Measurements from ENCODE around the gene RNF151.

The RNF151 gene

DNA sequence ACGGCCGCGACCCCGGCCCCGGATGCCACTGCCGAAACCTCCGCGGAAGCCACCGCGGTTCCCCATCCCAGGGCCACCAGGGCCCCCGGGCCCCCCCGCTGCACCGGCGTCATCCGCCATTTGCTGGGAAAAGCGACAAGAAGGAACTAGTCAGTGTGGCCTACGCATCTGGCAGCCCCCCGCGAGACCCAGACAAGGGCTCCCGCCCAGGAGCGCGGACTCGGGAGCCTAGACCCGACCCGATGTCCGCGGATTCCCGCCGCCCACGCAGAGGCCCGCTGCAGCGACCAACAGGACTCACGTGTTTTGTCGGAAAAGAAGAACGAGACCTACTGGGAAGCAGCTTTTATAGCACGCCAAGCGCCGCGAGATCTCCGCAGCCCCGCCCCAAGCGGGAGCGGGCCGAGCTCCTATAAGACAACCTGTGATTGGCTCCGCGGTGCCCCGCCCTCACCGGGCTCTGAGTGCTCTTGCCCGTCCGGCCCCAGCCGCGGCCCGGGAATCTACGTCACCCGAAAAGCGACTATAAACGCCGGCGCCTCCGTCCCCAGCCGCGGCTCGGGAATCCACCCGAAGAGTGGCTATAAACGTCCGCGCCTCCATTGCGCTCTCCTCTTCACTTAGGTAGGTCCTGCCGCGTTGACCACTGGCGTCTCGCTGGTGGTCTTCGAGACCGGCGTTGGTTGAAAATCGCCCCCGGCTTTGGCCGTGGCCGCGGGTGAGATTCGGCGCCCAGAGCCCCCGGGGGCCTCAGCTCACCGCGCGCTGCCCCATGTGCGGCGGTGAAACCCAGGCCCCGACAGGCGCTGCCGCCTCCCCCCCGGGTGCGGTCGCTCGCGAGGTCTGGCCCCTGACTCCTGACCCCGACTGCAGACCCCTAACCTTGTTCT lies 1.9 kb upstream of the RNF151 start, which contains the start of gene RPS2:
Gene RPS2, minus strand, starts transcription at position 321 of the 890 bp plus-strand sequence. Its CDS starts 201 bp downstream, at position 120.
- ChIA-PET POLR2A (interaction anchor here (0.5 to 2.3 kb wide), 22 partner anchors 8 to 811 kb away, joined by 3 to 11 read pairs (median 4); partner anchors contain the start of genes FAHD1, GFER, HAGH and JPT2), CTCF (interaction anchor here (0.8 to 0.9 kb wide), 2 partner anchors 10 to 24 kb away, joined by 3 read pairs; partner anchors contain the start of gene RPL3L)
- Histone ChIP-seq H3K4me3 (ENCODE audit: control insufficient read depth in 1 of 7, extremely low read depth in 1 of 7, insufficient read depth in 4 of 7, low read depth in 2 of 7, low read length in 6 of 7) (peak within 1 kb of the TSS; percentile 62 to 96 (median 89)), H3K4me1 (ENCODE audit: control extremely low read depth in 1 of 4, control insufficient read depth in 4 of 4, insufficient read depth in 4 of 4, low read length in 3 of 4) (peaks cover 0 to 47% (median 41%) of the 10 kb centered on the region in 4 experiments), H3K27me3 (replicated peaks in 2 of 5; ENCODE audit: control insufficient read depth in 4 of 5, insufficient read depth in 5 of 5, low read length in 4 of 5) (no peaks in the 10 kb centered on the region), H3K27ac (ENCODE audit: insufficient read depth in 1 of 2, low read depth in 1 of 2, low read length in 2 of 2, poor library complexity in 1 of 2, severe bottlenecking in 2 of 2) (peak within 1 kb of the TSS; percentile 95 to 98), H3K36me3 (ENCODE audit: control insufficient read depth in 4 of 4, insufficient read depth in 4 of 4, low read length in 3 of 4) (peaks cover 0 to 33% (median 23%) of the 10 kb centered on the region in 4 experiments), H3K9me3 (ENCODE audit: control extremely low read depth in 1 of 5, control insufficient read depth in 4 of 5, insufficient read depth in 2 of 5, low read depth in 1 of 5, low read length in 4 of 5) (no peaks in the 10 kb centered on the region)
- DNase-seq: peak; percentile 98 to 99 (median 99)
- WGBS (ENCODE audit: insufficient coverage): 0% methylated on average over 86 of the region's 97 CpGs

DNA sequence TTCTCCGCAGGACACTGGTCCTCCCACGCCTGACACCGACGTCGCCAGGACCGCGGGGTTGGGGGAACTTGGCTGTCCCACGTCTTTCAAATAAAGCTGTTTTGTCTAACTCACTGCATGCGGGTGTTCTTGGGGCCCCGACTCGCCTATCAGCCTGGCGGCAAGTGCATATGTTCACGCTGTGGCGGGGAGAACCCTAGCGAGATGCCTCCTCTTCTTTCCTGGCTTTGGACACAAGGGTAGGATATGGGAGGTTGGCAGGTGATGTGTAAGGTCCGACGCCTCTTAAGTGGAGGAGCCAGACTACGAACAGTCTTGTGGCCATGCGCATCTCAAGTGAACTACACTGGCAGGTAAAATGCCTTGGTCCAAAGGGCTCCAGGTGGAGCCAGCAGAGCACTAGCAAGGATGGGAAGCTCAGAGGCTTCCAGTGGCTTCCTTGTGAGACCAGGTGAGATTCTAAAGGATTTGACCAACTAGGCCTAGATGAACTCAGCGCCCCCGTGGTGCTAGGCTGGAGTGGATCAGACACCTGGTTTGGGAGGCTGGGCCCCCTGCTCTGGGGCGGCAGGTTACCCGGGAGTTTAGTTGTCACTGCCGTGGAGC lies 1.2 kb upstream of the RNF151 start:
- DNase-seq: no peak
- peaks cover 0 to 41% (median 34%) of the 10 kb centered on the region in 4 experiments for H3K4me1 ChIP-seq (ENCODE audit: control extremely low read depth in 1 of 4, control insufficient read depth in 4 of 4, insufficient read depth in 4 of 4, low read length in 3 of 4)
- H3K9me3 ChIP-seq (ENCODE audit: control extremely low read depth in 1 of 5, control insufficient read depth in 4 of 5, insufficient read depth in 2 of 5, low read depth in 1 of 5, low read length in 4 of 5): no peaks in the 10 kb centered on the region
- peak overlapping the region; percentile 95 to 98 for H3K27ac ChIP-seq (ENCODE audit: insufficient read depth in 1 of 2, low read depth in 1 of 2, low read length in 2 of 2, poor library complexity in 1 of 2, severe bottlenecking in 2 of 2)
- no peaks in the 10 kb centered on the region for H3K27me3 ChIP-seq (replicated peaks in 2 of 5; ENCODE audit: control insufficient read depth in 4 of 5, insufficient read depth in 5 of 5, low read length in 4 of 5)
- H3K4me3 ChIP-seq (ENCODE audit: control insufficient read depth in 1 of 7, extremely low read depth in 1 of 7, insufficient read depth in 4 of 7, low read depth in 2 of 7, low read length in 6 of 7): peak overlapping the region; percentile 62 to 96 (median 89)
- CTCF ChIA-PET: interaction anchor here (1.0 to 1.1 kb wide), 3 partner anchors 9 to 78 kb away, joined by 3 read pairs; no protein-coding TSS in a partner anchor
- POLR2A ChIA-PET: interaction anchor here (0.6 to 2.3 kb wide), 12 partner anchors 9 to 239 kb away, joined by 3 to 11 read pairs (median 4); partner anchors contain the start of genes GFER, MSRB1 and ZNF598
- H3K36me3 ChIP-seq (ENCODE audit: control insufficient read depth in 4 of 4, insufficient read depth in 4 of 4, low read length in 3 of 4): peaks cover 0 to 33% (median 23%) of the 10 kb centered on the region in 4 experiments
- WGBS (ENCODE audit: insufficient coverage): 27% methylated on average over 22 of the region's 24 CpGs

DNA sequence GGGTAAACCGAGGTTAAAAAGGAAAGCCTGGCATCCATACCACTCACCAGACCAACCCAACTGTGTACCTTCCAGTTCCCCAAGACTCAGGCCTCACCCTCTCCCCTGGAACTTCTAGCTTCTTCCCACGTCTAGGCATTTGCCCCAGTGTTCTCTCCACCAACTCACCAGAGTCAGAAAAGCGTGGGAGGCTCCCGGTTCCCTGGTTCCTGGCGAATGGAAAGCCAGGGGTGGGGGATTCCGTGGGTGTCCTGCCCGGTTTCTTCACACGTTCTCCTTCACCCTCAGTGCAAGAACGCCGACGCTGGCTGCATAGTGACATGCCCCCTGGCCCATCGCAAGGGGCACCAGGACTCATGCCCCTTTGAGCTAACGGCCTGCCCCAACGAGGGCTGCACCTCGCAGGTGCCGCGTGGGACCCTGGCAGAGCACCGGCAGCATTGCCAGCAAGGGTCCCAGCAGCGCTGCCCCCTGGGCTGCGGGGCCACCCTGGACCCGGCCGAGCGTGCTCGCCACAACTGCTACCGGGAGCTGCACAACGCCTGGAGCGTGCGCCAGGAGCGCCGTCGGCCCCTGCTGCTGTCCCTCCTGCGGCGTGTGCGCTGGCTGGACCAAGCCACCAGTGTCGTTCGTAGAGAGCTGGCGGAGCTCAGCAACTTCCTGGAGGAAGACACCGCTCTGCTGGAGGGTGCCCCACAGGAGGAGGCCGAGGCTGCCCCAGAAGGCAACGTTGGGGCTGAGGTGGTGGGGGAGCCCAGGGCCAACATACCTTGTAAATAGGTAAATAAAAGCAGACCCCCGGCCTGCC lies 1.7 kb downstream of the RNF151 start:
- ChIA-PET CTCF (interaction anchor here (0.5 to 1.2 kb wide), 2 partner anchors 20 to 38 kb away, joined by 3 read pairs; no protein-coding TSS in a partner anchor), POLR2A (no interaction called here)
- Histone ChIP-seq H3K27me3 (replicated peaks in 2 of 5; ENCODE audit: control insufficient read depth in 4 of 5, insufficient read depth in 5 of 5, low read length in 4 of 5) (no peaks in the 10 kb centered on the region), H3K27ac (ENCODE audit: insufficient read depth in 1 of 2, low read depth in 1 of 2, low read length in 2 of 2, poor library complexity in 1 of 2, severe bottlenecking in 2 of 2) (no peak overlapping the region), H3K4me1 (ENCODE audit: control extremely low read depth in 1 of 4, control insufficient read depth in 4 of 4, insufficient read depth in 4 of 4, low read length in 3 of 4) (peaks cover 0 to 39% (median 37%) of the 10 kb centered on the region in 4 experiments), H3K36me3 (ENCODE audit: control insufficient read depth in 4 of 4, insufficient read depth in 4 of 4, low read length in 3 of 4) (peaks cover 0 to 8% (median 3%) of the 10 kb centered on the region in 4 experiments), H3K9me3 (ENCODE audit: control extremely low read depth in 1 of 5, control insufficient read depth in 4 of 5, insufficient read depth in 2 of 5, low read depth in 1 of 5, low read length in 4 of 5) (no peaks in the 10 kb centered on the region), H3K4me3 (ENCODE audit: control insufficient read depth in 1 of 7, extremely low read depth in 1 of 7, insufficient read depth in 4 of 7, low read depth in 2 of 7, low read length in 6 of 7) (no peak overlapping the region)
- WGBS (ENCODE audit: insufficient coverage): 92% methylated on average over 39 of the region's 41 CpGs
- DNase-seq: no peak

DNA sequence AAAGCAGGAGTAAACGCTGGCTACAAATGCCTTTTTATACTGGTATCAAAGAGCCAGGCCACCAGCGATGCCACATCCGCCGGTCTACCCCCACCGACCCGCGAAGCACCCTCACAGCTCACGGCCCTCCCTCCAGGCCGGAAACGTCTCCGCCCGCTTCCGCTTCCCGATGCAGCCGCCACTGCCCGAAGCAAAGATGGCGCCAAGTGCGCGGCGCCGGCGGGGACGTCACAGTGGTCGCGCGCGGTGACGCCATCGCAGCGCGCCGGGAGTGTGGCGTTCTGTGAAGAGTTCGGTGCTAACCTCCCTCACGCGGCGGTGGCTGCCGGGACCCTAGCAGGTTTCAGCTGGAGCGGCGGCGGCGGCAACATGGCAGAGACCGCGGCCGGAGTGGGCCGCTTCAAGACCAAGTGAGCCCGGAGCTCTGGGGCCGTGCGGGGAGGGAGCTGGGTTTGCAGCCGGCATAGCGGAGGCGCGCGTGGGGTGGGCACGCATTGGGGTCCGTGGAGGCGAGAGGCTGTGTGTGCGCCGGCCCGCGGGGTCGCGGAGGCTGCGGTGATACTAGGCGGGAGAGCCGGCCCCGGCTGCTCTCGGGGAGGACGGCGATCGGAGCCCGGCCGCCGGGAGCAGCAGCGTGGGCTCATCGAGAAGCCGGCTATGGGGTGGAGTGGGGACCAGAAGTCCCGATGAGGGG lies 5.3 kb downstream of the RNF151 start, which contains the start of gene TBL3:
Gene TBL3, plus strand, starts transcription at position 258 of the 694 bp plus-strand sequence. Its CDS starts 112 bp downstream, at position 370.
- no peaks in the 10 kb centered on the region for H3K27me3 ChIP-seq (replicated peaks in 2 of 5; ENCODE audit: control insufficient read depth in 4 of 5, insufficient read depth in 5 of 5, low read length in 4 of 5)
- ChIA-PET CTCF (interaction anchor here (0.9 to 1.5 kb wide), 4 partner anchors 9 to 109 kb away, joined by 3 to 5 read pairs (median 3); partner anchors contain the start of gene NOXO1), POLR2A (interaction anchor here (0.8 to 1.2 kb wide), 6 partner anchors 8 to 663 kb away, joined by 3 to 5 read pairs (median 3); partner anchors contain the start of genes GFER and NDUFB10)
- no peaks in the 10 kb centered on the region for H3K9me3 ChIP-seq (ENCODE audit: control extremely low read depth in 1 of 5, control insufficient read depth in 4 of 5, insufficient read depth in 2 of 5, low read depth in 1 of 5, low read length in 4 of 5)
- peaks cover 0 to 24% (median 19%) of the 10 kb centered on the region in 4 experiments for H3K4me1 ChIP-seq (ENCODE audit: control extremely low read depth in 1 of 4, control insufficient read depth in 4 of 4, insufficient read depth in 4 of 4, low read length in 3 of 4)
- peaks cover 2 to 28% (median 23%) of the 10 kb centered on the region in 4 experiments for H3K36me3 ChIP-seq (ENCODE audit: control insufficient read depth in 4 of 4, insufficient read depth in 4 of 4, low read length in 3 of 4)
- under 1% methylated on average over 78 of the region's 78 CpGs for WGBS (ENCODE audit: insufficient coverage)
- H3K4me3 ChIP-seq (ENCODE audit: control insufficient read depth in 1 of 7, extremely low read depth in 1 of 7, insufficient read depth in 4 of 7, low read depth in 2 of 7, low read length in 6 of 7): peak within 1 kb of the TSS; percentile 75 to 94 (median 85)
- DNase-seq: peak; percentile 97 to 99 (median 99)
- H3K27ac ChIP-seq (ENCODE audit: insufficient read depth in 1 of 2, low read depth in 1 of 2, low read length in 2 of 2, poor library complexity in 1 of 2, severe bottlenecking in 2 of 2): peak within 1 kb of the TSS; percentile 66 to 91

DNA sequence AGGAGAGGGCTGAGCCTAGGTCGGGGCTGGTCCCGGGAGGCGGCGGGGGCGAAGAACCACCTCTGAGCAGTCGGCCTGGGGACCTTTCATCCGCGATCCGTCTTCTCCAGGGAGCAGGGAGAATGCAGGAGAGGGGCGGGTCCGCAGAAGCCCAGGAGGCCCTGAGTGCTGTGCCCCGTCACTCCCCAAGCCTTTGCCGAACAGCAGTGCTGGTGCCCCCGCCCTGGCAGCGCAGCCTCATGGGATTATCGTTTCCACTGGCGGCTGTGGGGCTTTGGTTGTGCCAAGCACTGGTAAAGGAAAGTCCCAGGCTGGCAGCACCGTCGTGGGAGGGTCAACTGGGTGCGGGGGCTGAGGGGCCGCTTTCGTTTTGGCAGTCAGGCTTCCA lies 5.8 kb downstream of the RNF151 start:
- 4% methylated on average over 21 of the region's 22 CpGs for WGBS (ENCODE audit: insufficient coverage)
- Histone ChIP-seq H3K27ac (ENCODE audit: insufficient read depth in 1 of 2, low read depth in 1 of 2, low read length in 2 of 2, poor library complexity in 1 of 2, severe bottlenecking in 2 of 2) (peak overlapping the region in 1 of 2 experiments; percentile 91), H3K4me1 (ENCODE audit: control extremely low read depth in 1 of 4, control insufficient read depth in 4 of 4, insufficient read depth in 4 of 4, low read length in 3 of 4) (peaks cover 0 to 24% (median 19%) of the 10 kb centered on the region in 4 experiments), H3K36me3 (ENCODE audit: control insufficient read depth in 4 of 4, insufficient read depth in 4 of 4, low read length in 3 of 4) (peaks cover 2 to 34% (median 27%) of the 10 kb centered on the region in 4 experiments), H3K9me3 (ENCODE audit: control extremely low read depth in 1 of 5, control insufficient read depth in 4 of 5, insufficient read depth in 2 of 5, low read depth in 1 of 5, low read length in 4 of 5) (no peaks in the 10 kb centered on the region), H3K4me3 (ENCODE audit: control insufficient read depth in 1 of 7, extremely low read depth in 1 of 7, insufficient read depth in 4 of 7, low read depth in 2 of 7, low read length in 6 of 7) (peak overlapping the region; percentile 75 to 94 (median 85)), H3K27me3 (replicated peaks in 2 of 5; ENCODE audit: control insufficient read depth in 4 of 5, insufficient read depth in 5 of 5, low read length in 4 of 5) (peaks cover 0 to 2% (median 0%) of the 10 kb centered on the region in 5 experiments)
- no peak for DNase-seq
- ChIA-PET CTCF (no interaction called here), POLR2A (interaction anchor here (1.2 kb wide), 1 partner anchor 12 kb away, joined by 5 read pairs; no protein-coding TSS in a partner anchor)

Data from common myeloid progenitor, CD34-positive (primary cell).